Measurements from ENCODE around the gene PLTP. TPM values are rescaled to one million over a fixed set of nuclear protein-coding genes. Genes with fewer than 3 reads are reported as not detected.

PLTP gene
- total and polyA plus RNA-seq, 11 donors: 19.8 to 367 (median 50.5) TPM

DNA sequence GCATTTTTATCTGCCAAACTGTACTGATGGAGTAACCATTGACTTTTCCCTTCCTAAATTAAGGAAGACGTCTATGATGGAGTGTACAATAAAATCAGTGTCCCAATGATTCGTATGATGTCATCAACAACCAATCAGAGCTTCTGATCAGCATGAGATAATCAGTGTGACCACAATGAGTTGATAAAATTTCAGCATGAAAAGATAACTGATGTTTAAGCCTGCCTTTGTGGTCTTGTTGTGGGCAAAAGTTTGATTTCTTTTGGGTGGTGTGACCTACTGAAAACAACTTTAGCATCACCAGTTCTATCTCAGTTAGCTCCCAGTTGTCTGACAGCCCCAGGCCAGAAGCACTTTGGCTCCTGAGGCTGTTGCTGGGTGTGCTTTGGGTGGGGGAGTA, 25.8 kb upstream of the PLTP start:
- H3K36me3 ChIP-seq: peaks cover under 1 to 63% (median 57%) of the 10 kb centered on the region in 9 donors
- peaks cover 0 to 28% (median 20%) of the 10 kb centered on the region in 12 donors for H3K4me1 ChIP-seq
- WGBS, 4 donors: 59 to 73% (median 63%) methylated on average over 2 of the region's 2 CpGs
- H3K27ac ChIP-seq: no peak overlapping the region
- no peak overlapping the region for H3K4me3 ChIP-seq
- TF ChIP-seq, protein P1, sequence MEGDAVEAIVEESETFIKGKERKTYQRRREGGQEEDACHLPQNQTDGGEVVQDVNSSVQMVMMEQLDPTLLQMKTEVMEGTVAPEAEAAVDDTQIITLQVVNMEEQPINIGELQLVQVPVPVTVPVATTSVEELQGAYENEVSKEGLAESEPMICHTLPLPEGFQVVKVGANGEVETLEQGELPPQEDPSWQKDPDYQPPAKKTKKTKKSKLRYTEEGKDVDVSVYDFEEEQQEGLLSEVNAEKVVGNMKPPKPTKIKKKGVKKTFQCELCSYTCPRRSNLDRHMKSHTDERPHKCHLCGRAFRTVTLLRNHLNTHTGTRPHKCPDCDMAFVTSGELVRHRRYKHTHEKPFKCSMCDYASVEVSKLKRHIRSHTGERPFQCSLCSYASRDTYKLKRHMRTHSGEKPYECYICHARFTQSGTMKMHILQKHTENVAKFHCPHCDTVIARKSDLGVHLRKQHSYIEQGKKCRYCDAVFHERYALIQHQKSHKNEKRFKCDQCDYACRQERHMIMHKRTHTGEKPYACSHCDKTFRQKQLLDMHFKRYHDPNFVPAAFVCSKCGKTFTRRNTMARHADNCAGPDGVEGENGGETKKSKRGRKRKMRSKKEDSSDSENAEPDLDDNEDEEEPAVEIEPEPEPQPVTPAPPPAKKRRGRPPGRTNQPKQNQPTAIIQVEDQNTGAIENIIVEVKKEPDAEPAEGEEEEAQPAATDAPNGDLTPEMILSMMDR (IDR thresholded peaks at IDR 0.05): no peak
- TF ChIP-seq POLR2A (IDR thresholded peaks at IDR 0.05): no peak
- ATAC-seq: no peak
- DNase-seq: no peak
- no peaks in the 10 kb centered on the region for H3K27me3 ChIP-seq
- no peaks in the 10 kb centered on the region for H3K9me3 ChIP-seq
- intact Hi-C loops (cut with DNase I): loop anchor here in 3 of 10 donors (5.0 to 10.0 kb wide), 2 partner anchors 50 to 103 kb away; partner anchors contain the start of genes SNX21 (in 2 of the 3) and SPATA25 (in 1 of the 3)

DNA sequence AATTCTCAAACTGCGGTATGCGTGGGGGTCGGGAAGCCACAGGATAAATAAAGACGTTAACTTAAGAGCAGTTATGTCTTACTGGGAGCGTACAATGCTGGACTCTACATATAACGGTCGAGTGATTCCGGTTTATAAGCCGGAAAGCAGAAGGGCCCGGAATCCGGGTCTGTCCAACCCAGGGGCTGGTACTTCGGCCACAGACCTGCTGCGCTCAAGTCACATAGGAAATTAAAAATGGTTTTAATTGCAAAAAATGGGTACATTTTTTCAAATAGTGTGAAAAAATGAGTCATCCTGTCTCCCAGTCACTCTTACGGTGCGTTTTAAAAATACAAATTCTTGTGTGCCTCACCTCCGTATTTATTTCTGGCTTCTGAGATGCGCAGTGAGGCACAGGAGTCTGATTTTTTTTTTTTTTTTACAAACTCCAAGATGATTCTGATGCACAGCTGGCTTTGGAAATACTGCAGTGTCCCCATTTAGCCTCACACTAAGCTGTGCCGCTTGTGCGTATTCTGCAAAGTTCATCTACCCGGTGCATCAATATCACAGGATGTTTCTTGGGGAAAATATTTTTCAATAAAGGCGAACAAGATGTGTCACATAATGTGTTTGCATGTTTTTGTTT, 23.6 kb upstream of the PLTP start:
- Histone ChIP-seq H3K4me1 (peaks cover 0 to 28% (median 20%) of the 10 kb centered on the region in 12 donors), H3K4me3 (peak overlapping the region; percentile 32 to 100 (median 99)), H3K27ac (peak overlapping the region; percentile 79 to 100 (median 100)), H3K27me3 (no peaks in the 10 kb centered on the region), H3K36me3 (peaks cover 0 to 43% (median 35%) of the 10 kb centered on the region in 9 donors), H3K9me3 (no peaks in the 10 kb centered on the region)
- TF ChIP-seq POLR2A (IDR thresholded peaks at IDR 0.05): no peak
- TF ChIP-seq, protein P1 (IDR thresholded peaks at IDR 0.05): no peak
- intact Hi-C loops (cut with DNase I): loop anchor here in 7 of 10 donors (1.0 to 10.0 kb wide), 8 partner anchors 25 to 101 kb away; partner anchors contain the start of genes CTSA (in 3 of the 7), NEURL2 (in 3 of the 7), SNX21 (in 2 of the 7) and ACOT8 (in 1 of the 7)
- 4 to 6% (median 6%) methylated on average over 21 of the region's 21 CpGs for WGBS, 4 donors
- ATAC-seq (peak; percentile 4 to 39 (median 24)), DNase-seq (no peak)

DNA sequence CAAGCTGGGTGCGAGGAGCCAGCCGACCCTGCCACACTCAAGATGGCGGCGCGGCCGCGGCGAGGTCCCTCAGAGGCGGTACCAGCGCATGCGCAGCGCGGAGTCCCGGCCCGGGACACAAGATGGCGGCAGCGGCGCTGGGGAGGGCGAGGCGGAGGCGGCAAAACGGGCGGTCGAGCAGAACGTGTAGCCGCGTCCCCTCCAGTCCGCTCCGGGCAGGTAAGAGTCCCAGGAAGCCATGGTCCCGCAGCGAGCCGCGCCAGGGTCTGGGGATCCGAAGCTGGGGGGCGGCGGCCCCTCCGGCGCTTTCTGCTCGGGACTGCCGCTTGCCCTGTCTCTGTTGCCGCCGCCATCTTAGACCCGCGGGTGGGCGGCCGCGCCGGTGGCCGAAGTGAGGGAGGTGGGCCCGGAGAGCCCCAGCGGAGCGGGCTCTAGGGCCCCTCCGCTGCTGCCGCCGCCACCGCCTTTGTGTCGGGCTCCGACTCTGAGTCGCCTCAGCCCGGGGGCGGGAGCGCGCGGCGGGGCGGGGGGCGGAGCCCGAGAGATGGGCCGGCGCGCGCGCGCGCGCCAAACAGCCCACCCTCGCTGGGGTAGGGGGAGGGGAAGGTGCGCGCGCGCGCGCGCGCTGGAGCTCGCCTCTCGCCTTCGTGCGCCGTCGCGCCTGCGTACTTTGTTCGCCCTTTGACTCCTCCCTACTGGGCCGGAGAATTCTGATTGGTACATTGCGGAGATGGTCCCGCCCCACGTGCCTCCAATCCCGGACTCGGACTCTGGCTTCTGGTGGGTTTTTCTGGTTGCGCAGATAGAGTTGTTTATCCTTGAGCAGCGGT, 22.8 kb upstream of the PLTP start, which contains the start of gene PCIF1:
TSS of gene PCIF1 (plus strand) at position 98 of the 830 bp plus-strand sequence. CDS start 4,317 bp downstream, outside the sequence.
- no peaks in the 10 kb centered on the region for H3K27me3 ChIP-seq
- ATAC-seq: peak; percentile 90 to 91 (median 90)
- peak; percentile 98 to 99 (median 99) for DNase-seq
- H3K4me3 ChIP-seq: peak within 1 kb of the TSS; percentile 79 to 100 (median 99)
- intact Hi-C loops (cut with DNase I): loop anchor here in 8 of 10 donors (1.0 to 10.0 kb wide), 11 partner anchors 24 to 100 kb away; partner anchors contain the start of genes CTSA (in 4 of the 8), NEURL2 (in 4 of the 8), SNX21 (in 2 of the 8) and ZNF335 (in 2 of the 8)
- peak within 1 kb of the TSS; percentile 99 to 100 (median 100) for H3K27ac ChIP-seq
- H3K4me1 ChIP-seq: peaks cover 0 to 28% (median 20%) of the 10 kb centered on the region in 12 donors
- WGBS, 4 donors: 0 to 2% (median 0%) methylated on average over 39 to 102 of the region's 102 CpGs
- TF ChIP-seq POLR2A (IDR thresholded peaks at IDR 0.05): peak; percentile 26 to 93
- TF ChIP-seq, protein P1 (IDR thresholded peaks at IDR 0.05): peak in 1 of 12 donors; percentile 12
- H3K36me3 ChIP-seq: peaks cover 0 to 36% (median 28%) of the 10 kb centered on the region in 9 donors
- no peaks in the 10 kb centered on the region for H3K9me3 ChIP-seq

All from heart left ventricle (tissue), 16 donors.